HepG2 (cell line): Measurements from ENCODE around the gene SUN1. TPM values are rescaled to one million over a fixed set of nuclear protein-coding genes. Genes with fewer than 3 reads are reported as not detected.

Experiments used
- ARID5B ChIP-seq: IDR thresholded peaks from 2 replicates; pipeline ENCODE4 v1.4.0; 2020; ENCODE audit warnings: mild to moderate bottlenecking, missing genetic modification reagents
- ATAD3A ChIP-seq: sonication (generic); formaldehyde crosslinking; IDR thresholded peaks from 2 replicates; pipeline ENCODE4 v1.4.0; 2020; ENCODE audit warnings: missing genetic modification reagents
- FOXA3 ChIP-seq: IDR thresholded peaks from 2 replicates; pipeline ENCODE4 v1.6.1; 2016; ENCODE audit warnings: missing genetic modification reagents, missing compliant biosample characterization
- IRF2 ChIP-seq: IDR thresholded peaks from 2 replicates; pipeline ENCODE4 v1.6.1; 2018; ENCODE audit warnings: missing genetic modification reagents, missing compliant biosample characterization
- KLF9 ChIP-seq: IDR thresholded peaks from 2 replicates; pipeline ENCODE4 v1.6.1; 2016; ENCODE audit warnings: low read depth
- NCOA5 ChIP-seq: sonication (generic); formaldehyde crosslinking; IDR thresholded peaks from 2 replicates; pipeline ENCODE4 v1.4.0; 2020; ENCODE audit warnings: missing genetic modification reagents
- NONO ChIP-seq, 2 experiments: fragments of 450-650 bp in 1 of 2; sonication (generic) in 1 of 2; formaldehyde crosslinking in 1 of 2; IDR thresholded peaks in 1 of 2; conservative IDR thresholded peaks in 1 of 2; 2 replicates each; pipeline versions ENCODE4 v1.6.1 to v1.8.0; 2017 to 2022; ENCODE audit warnings: mild to moderate bottlenecking in 1 of 2, missing genetic modification reagents in 1 of 2, moderate library complexity in 1 of 2
- NR2F2 ChIP-seq: IDR thresholded peaks from 2 replicates; pipeline ENCODE4 v1.6.1; 2012; ENCODE audit warnings: low read depth, inconsistent platforms, borderline replicate concordance
- NR2F6 ChIP-seq, 2 experiments: IDR thresholded peaks; 2 replicates each; pipeline ENCODE4 v1.6.1; 2016; ENCODE audit warnings: antibody characterized with exemption in 1 of 2, mild to moderate bottlenecking in 1 of 2
- PRDM10 ChIP-seq: sonication (generic); formaldehyde crosslinking; IDR thresholded peaks from 2 replicates; pipeline ENCODE4 v1.4.0; 2020; ENCODE audit warnings: low read depth, missing genetic modification reagents
- SOX13 ChIP-seq, 3 experiments: fragments of 450-650 bp in 1 of 3; sonication (generic) in 1 of 3; formaldehyde crosslinking in 1 of 3; IDR thresholded peaks in 2 of 3; conservative IDR thresholded peaks in 1 of 3; 2 replicates each; pipeline versions ENCODE4 v1.5.0 to v1.6.1; 2016 to 2020; ENCODE audit warnings: antibody characterized with exemption in 1 of 3, mild to moderate bottlenecking in 1 of 3, missing compliant biosample characterization in 1 of 3, missing genetic modification reagents in 1 of 3, moderate library complexity in 1 of 3
- ZMYM3 ChIP-seq: sonication (generic); formaldehyde crosslinking; IDR thresholded peaks from 2 replicates; pipeline ENCODE4 v1.5.1; 2020; ENCODE audit warnings: mild to moderate bottlenecking, missing genetic modification reagents
- ZNF280D ChIP-seq: sonication (generic); formaldehyde crosslinking; IDR thresholded peaks from 2 replicates; pipeline ENCODE4 v1.5.1; 2020; ENCODE audit warnings: mild to moderate bottlenecking, missing genetic modification reagents
- ZNF496 ChIP-seq: sonication (generic); formaldehyde crosslinking; IDR thresholded peaks from 2 replicates; pipeline ENCODE4 v1.8.1; 2023; ENCODE audit warnings: mild to moderate bottlenecking, moderate library complexity, missing genetic modification reagents; ENCODE audit not compliant: insufficient replicate concordance
- ZNF547 ChIP-seq: sonication (generic); formaldehyde crosslinking; IDR thresholded peaks from 2 replicates; pipeline ENCODE4 v1.5.1; 2020; ENCODE audit warnings: mild to moderate bottlenecking, missing genetic modification reagents
- ZNF891 ChIP-seq: sonication (generic); formaldehyde crosslinking; IDR thresholded peaks from 2 replicates; pipeline ENCODE4 v1.5.0; 2020; ENCODE audit warnings: mild to moderate bottlenecking, missing genetic modification reagents
- polyA plus RNA-seq, 8 experiments: library from polyadenylated mRNA; depleted of rRNA in 3 of 8; stranded (reverse) in 7 of 8; unstranded in 1 of 8; fragments of >200 nt; fragmentation: Illumina TruSeq in 4 of 8; extraction: Trizol in 4 of 8; gene quantifications; 2 replicates each; pipeline versions ENCODE4 v1.2.1 to v1.2.3, GENCODE V29; 2011 to 2016; ENCODE audit warnings: low read depth in 4 of 8, missing spikeins in 1 of 8, mixed read lengths in 1 of 8; ENCODE audit not compliant: insufficient read depth in 1 of 8
- total RNA-seq, 5 experiments: library from RNA; depleted of rRNA; stranded (reverse); fragments of >200 nt; fragmentation: Illumina TruSeq; extraction: Trizol; gene quantifications; 2 replicates each; pipeline ENCODE4 v1.2.3, GENCODE V29; 2016; ENCODE audit warnings: low read depth in 1 of 5

SUN1 gene
- total and polyA plus RNA-seq, 2 of the 13 experiments (the other 11 are each of a cell fraction or from before 2014, with no cell fraction given): 47.0 to 126 TPM

- TF ChIP-seq ZNF280D (CRISPR knock-in tag) (no peak), ATAD3A (no peak), ZMYM3 (CRISPR knock-in tag) (no peak), PRDM10 (CRISPR knock-in tag) (no peak), NR2F6 (IDR thresholded peaks at IDR 0.05) (no peak), NR2F6 (CRISPR knock-in tag; IDR thresholded peaks at IDR 0.05) (no peak), NONO (IDR thresholded peaks at IDR 0.05) (no peak), NONO (CRISPR knock-in tag; conservative IDR thresholded peaks at IDR 0.05) (peak; percentile 62), FOXA3 (CRISPR knock-in tag) (no peak), NR2F2 (no peak), IRF2 (CRISPR knock-in tag) (no peak), ZNF547 (CRISPR knock-in tag) (0 out of 2 replicates have a peak, but pooled peaks have one; percentile 32), SOX13 (IDR thresholded peaks at IDR 0.05) (no peak), SOX13 (CRISPR knock-in tag; conservative IDR thresholded peaks at IDR 0.05 in 1 of 2, IDR thresholded peaks at IDR 0.05 in 1 of 2) (no peak), ARID5B (no peak), NCOA5 (CRISPR knock-in tag) (no peak), ZNF496 (CRISPR knock-in tag) (no peak), KLF9 (CRISPR knock-in tag) (no peak), ZNF891 (CRISPR knock-in tag) (no peak)
These were observed 16.7 kb upstream of the SUN1 start (continued) for GRCh38 chr7:815284-816216.
